Left ventricle myocardium superior (tissue), 1 donor: Measurements from ENCODE around the gene RCHY1. TPM values are rescaled to one million over a fixed set of nuclear protein-coding genes. Genes with fewer than 3 reads are reported as not detected.

Experiments
- ATAC-seq: fragments of 200-7000 bp; cut with Tn5 transposase; one replicate; pipeline ENCODE4 v1.9.1; 2020; ENCODE audit warnings: mild to moderate bottlenecking, moderate library complexity
- DNase-seq: peaks from one replicate; pipeline ENCODE4 v3.0.0-alpha.2; 2020
- intact Hi-C: fragments of 100-400 bp; cut with micrococcal nuclease; formaldehyde crosslinking; loops from one replicate; pipeline ENCODE4 v1.11.0; 2022
- total RNA-seq: library from RNA; stranded (reverse); fragmentation: NEBNext Ultra II Directional; extraction: Animal tissue kit (Norgen Biotek cat#: 25700); gene quantifications from one replicate; pipeline ENCODE4 v1.2.1, GENCODE V29; 2021
- donor health status: DM: no; HTN: yes; CAD: no; lungs with severe emphysema.

The RCHY1 gene
- total RNA-seq, 1 donor from 2014 or later: 50.5 TPM

DNA sequence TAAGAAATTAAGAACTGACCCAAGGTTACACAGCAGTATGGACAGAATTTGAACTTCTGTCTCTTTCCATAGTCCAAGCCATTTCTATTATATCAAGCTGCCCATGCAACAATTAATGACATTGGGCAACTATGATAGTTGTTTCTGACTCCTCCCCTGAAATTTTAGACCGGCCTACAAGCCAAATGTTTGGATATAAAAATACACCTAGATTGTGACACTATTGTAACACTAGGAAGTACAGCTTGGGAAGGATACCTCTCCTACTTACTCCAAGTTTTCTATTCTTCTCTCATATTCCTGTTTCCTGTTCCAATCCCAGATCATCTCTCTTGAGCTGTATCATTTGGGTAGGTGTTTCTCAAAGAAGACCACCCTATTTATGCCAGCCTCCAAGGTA is 43.5 kb downstream of the RCHY1 start:
- intact Hi-C loops: no loop called here
- ATAC-seq: no peak
- DNase-seq: no peak

DNA sequence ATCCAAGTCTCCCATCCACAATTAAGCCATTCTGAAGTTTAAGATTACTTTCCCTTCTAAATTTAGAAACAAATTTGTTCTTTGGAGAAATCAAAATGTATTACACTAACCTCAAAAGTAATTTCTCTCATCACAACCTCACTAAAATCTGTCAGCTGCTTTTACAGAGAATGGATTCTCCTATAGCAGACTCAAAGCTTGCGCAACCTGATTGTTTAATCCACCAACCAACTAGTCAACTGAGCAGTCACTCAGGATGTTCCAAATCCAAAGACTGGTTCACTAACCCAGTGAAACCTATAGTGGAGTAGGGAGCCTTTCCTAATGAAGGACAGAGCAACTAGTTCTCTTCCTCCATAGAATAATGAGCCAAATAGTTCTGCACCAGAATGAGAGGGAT is 44.3 kb downstream of the RCHY1 start:
- intact Hi-C loops: no loop called here
- ATAC-seq (no peak), DNase-seq (no peak)

DNA sequence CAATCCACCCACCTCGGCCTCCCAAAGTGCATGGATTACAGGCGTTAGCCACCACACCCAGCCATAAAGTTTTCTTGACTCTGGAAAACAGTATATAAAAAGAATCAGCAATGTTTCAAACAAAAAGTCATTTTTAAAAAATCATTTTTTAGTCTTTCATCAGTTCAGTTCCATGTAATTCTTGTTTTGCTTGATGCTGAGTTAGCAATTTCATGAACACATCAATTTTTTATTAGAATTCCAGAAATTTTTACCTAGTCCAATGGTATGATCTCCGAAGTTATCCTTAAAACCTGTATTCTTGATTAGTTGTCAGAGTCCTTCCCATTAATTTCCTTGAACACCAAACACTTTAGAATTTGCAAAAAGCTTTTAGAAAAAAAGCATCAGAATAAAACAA is 56.8 kb downstream of the RCHY1 start:
- ATAC-seq (no peak), DNase-seq (no peak)
- intact Hi-C loops: no loop called here

DNA sequence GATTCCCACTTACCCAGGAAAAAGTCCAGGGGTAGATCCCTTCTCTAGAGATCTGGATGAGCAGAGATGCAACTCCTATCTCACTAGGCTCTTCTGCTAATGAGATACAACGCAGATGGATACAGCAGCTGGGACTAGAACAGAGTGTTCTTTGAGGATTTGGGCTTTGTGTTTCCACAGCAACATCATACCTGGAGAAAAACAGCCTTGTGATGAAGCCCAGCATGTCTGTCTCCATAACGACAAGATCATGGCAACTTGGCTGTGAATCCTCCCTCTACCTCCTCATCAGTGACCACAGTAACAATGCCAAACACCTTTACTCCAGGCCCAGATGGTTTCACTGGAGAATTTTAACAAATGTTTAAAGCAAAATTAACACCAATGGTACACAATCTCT is 80.1 kb downstream of the RCHY1 start:
- intact Hi-C loops: no loop called here
- DNase-seq: no peak
- ATAC-seq: no peak

DNA sequence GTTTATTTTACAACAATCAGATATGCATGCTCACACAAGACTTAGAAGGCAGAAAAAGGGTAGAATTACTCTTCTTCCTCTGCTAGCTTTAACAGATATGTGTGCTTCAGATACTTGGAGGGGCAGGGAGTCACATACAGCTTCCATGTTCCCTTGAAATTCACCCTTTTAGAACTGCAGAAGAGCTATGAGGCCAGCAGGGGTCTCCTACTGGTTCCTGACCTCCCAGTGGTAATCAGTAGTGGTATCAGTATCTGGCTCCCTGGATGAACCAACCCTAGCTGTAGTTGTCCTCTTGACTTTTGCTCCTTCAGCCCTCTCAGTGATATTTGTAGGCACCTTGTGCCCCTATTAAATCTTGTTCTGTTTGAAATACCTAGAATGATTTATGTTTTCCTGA is 81.5 kb downstream of the RCHY1 start:
- ATAC-seq (no peak), DNase-seq (no peak)

DNA sequence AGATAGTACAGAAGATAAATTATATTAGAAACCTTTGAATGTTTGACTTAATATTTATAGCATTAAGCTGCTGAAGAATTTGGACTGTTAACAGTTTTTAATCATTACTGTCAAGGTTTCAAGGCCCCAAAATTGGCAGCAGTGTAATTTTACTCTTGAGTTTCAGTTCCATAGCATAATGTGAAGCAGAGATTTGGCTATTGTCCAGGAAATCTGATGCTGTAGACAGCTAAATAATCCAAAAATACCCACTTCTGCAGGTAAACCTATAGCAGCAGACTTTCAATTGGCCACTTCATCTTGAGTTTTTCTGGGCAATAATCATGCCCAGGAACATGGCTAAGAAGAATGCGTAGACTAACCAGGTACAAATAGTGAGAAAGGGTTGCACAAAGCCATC is 85.0 kb downstream of the RCHY1 start:
- DNase-seq: no peak
- intact Hi-C loops: no loop called here
- no peak for ATAC-seq

More for the DNA sequence above, 81.5 kb downstream of the RCHY1 start:
- intact Hi-C loops: no loop called here

Other genes with a start within 250 kb of the RCHY1 start
- gene THAP6, start 70 bp upstream of the RCHY1 start, total RNA-seq: 22.2 TPM
- gene ODAPH, start 41.7 kb upstream of the RCHY1 start, total RNA-seq: not detected
- 0.64 TPM for gene CDKL2, start 116.1 kb upstream of the RCHY1 start, total RNA-seq
- 74.1 TPM for gene G3BP2, start 159.0 kb upstream of the RCHY1 start, total RNA-seq
- gene USO1, start 210.2 kb upstream of the RCHY1 start, total RNA-seq: 96.8 TPM